Suppressor macrophage treated with lipopolysaccharide for 4 hours (primary cell): ENCODE results near the gene KRT1.

Source experiments
- DNase-seq: peaks from one replicate; pipeline ENCODE4 v3.0.0-alpha.2; 2020

Gene KRT1

DNA sequence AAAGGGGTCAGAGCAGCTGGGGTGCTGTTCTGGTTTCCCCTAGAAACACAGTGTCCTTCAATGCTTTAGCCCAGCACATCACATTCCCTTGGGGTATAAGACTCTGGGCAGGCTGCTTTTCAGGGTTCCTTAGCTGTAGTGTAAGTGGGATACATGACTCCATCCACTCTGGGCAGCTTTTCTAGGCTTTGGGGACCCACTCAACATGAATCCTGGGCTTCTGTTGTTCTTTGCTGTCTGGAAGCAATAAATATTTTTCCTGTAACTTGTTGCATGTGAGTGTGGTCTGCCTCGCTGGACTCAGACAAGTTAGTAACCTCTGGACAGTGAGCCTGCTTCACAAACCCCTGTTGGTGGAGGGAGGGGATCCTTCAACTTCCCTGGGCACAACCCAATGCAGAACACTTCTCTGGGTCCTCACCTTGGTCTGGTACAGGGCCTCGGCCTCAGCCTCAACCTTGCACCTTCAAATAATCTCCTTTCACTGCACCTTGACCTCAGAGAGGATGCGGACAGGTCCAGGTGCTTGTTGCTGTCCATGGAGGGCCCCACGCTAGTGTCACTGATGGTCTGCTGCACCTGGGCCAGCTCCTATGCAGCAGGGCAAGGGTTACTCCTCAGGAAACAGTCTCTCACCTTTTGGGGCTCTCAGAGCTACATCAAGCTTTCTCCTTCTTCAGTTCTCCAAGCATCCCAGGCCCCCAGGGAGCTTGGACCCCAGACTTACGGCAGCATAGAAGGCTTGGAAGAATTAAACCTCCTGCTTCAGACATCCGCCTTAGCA, 48.3 kb downstream of the KRT1 start:
- DNase-seq = no peak

GRCh38 chr12:52631264-52631663, 48.9 kb downstream of the KRT1 start:
- no peak for DNase-seq

DNA sequence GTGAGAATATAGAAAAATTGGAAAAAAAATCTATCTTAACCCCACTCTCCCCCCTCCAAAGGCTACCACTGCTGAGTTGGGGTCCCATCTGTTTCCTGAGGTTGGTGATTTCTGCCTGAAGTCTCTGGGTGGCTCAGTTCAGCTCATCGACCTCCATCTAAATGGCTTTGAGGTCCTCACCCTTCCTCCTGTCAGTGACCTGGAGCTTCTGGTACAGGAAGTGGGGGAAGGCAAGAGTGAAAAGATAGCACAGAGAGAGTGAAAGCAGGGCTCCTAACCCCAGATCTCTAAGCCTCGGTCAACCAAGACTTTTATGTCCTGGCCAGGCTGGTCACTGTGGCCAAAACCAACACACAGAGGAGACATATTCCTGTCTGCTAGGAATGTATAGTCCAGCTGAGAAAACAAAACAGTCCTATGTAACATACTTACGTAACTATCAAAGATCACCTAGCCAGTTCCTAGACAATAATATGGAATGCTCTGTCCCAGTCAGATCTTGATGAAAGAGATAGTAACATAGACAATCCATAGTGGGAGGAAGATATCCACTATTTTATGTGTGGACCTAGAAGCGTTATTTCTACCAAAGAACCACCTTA, 49.5 kb downstream of the KRT1 start:
- no peak for DNase-seq

- DNase-seq = no peak
Measured at GRCh38 chr12:52630008-52630500, 50.2 kb downstream of the KRT1 start.

- DNase-seq = no peak
Measured at GRCh38 chr12:52629281-52630007, 50.8 kb downstream of the KRT1 start.

GRCh38 chr12:52628841-52629240, 51.4 kb downstream of the KRT1 start:
- no peak for DNase-seq

- DNase-seq = no peak
Measured at GRCh38 chr12:52628111-52628507, 52.1 kb downstream of the KRT1 start.

- DNase-seq = no peak
Measured at GRCh38 chr12:52627395-52628110, 52.7 kb downstream of the KRT1 start.
